H9 (cell line): ENCODE data around the gene CDC42EP4. TPM values are rescaled to one million over a fixed set of nuclear protein-coding genes. Genes with fewer than 3 reads are reported as not detected.

ENCODE experiments used
- DNase-seq: peaks from one replicate; pipeline ENCODE4 v3.0.0-alpha.2; 2017
- H2AFZ ChIP-seq: one replicate; pipeline ENCODE4 v1.6.1; 2013; ENCODE audit warnings: mild to moderate bottlenecking, low read length, control low read depth, moderate library complexity
- H2AK5ac ChIP-seq: 2 replicates; pipeline ENCODE4 v1.6.1; 2013; ENCODE audit warnings: low read length, control low read depth, mixed read lengths; ENCODE audit not compliant: insufficient read length
- H2BK120ac ChIP-seq: one replicate; pipeline ENCODE4 v1.6.1; 2013; ENCODE audit warnings: low read depth, mild to moderate bottlenecking, low read length, control low read depth, inconsistent platforms; ENCODE audit not compliant: poor library complexity, severe bottlenecking
- H2BK12ac ChIP-seq: 2 replicates; pipeline ENCODE4 v1.6.1; 2013; ENCODE audit warnings: low read length, control low read depth, mixed read lengths, low read depth; ENCODE audit not compliant: insufficient read length
- H2BK15ac ChIP-seq: 2 replicates; pipeline ENCODE4 v1.6.1; 2013; ENCODE audit warnings: low read depth, low read length, control low read depth
- H2BK20ac ChIP-seq: one replicate; pipeline ENCODE4 v1.6.1; 2013; ENCODE audit warnings: low read depth, mild to moderate bottlenecking, low read length, control low read depth, inconsistent platforms; ENCODE audit not compliant: poor library complexity, severe bottlenecking
- H2BK5ac ChIP-seq: 2 replicates; pipeline ENCODE4 v1.6.1; 2013; ENCODE audit warnings: low read length, control low read depth, mixed read lengths; ENCODE audit not compliant: insufficient read length
- H3K14ac ChIP-seq: 2 replicates; pipeline ENCODE4 v1.6.1; 2013; ENCODE audit warnings: low read length, control low read depth; ENCODE audit not compliant: insufficient read depth
- H3K18ac ChIP-seq: 2 replicates; pipeline ENCODE4 v1.6.1; 2013; ENCODE audit warnings: low read depth, mild to moderate bottlenecking, mixed read lengths, low read length, control low read depth; ENCODE audit not compliant: insufficient read length
- H3K23ac ChIP-seq: 2 replicates; pipeline ENCODE4 v1.6.1; 2013; ENCODE audit warnings: low read length, control low read depth, mixed read lengths, low read depth; ENCODE audit not compliant: insufficient read length
- H3K23me2 ChIP-seq: 2 replicates; pipeline ENCODE4 v1.6.1; 2013; ENCODE audit warnings: low read depth, mild to moderate bottlenecking, mixed read lengths, low read length, control low read depth; ENCODE audit not compliant: insufficient read length, poor library complexity, severe bottlenecking
- H3K27ac ChIP-seq: 2 replicates; pipeline ENCODE4 v1.5.1; 2013; ENCODE audit warnings: low read length, control low read depth, mixed read lengths, low read depth; ENCODE audit not compliant: insufficient read length
- H3K27me3 ChIP-seq: 2 replicates; pipeline ENCODE4 v1.6.1; 2013; ENCODE audit warnings: low read length, control low read depth, inconsistent platforms; ENCODE audit not compliant: insufficient read depth
- H3K4ac ChIP-seq: 2 replicates; pipeline ENCODE4 v1.6.1; 2013; ENCODE audit warnings: low read depth, mild to moderate bottlenecking, control low read depth, inconsistent platforms, low read length, moderate library complexity
- H3K4me1 ChIP-seq: 2 replicates; pipeline ENCODE4 v1.6.1; 2013; ENCODE audit warnings: low read length, control low read depth, inconsistent platforms; ENCODE audit not compliant: insufficient read depth
- H3K4me2 ChIP-seq: 2 replicates; pipeline ENCODE4 v1.6.1; 2013; ENCODE audit warnings: low read length, control low read depth, mixed read lengths; ENCODE audit not compliant: insufficient read length, insufficient read depth
- H3K56ac ChIP-seq: 2 replicates; pipeline ENCODE4 v1.6.1; 2013; ENCODE audit warnings: low read depth, mild to moderate bottlenecking, mixed read lengths, low read length, control low read depth; ENCODE audit not compliant: insufficient read length
- H3K79me1 ChIP-seq: 2 replicates; pipeline ENCODE4 v1.6.1; 2013; ENCODE audit warnings: low read depth, mild to moderate bottlenecking, moderate library complexity, low read length, control low read depth, inconsistent platforms; ENCODE audit not compliant: insufficient read depth, poor library complexity, severe bottlenecking
- H3K79me2 ChIP-seq: 2 replicates; pipeline ENCODE4 v1.6.1; 2013; ENCODE audit warnings: low read length, control low read depth, inconsistent platforms; ENCODE audit not compliant: insufficient read depth
- H3K9ac ChIP-seq: 2 replicates; pipeline ENCODE4 v1.6.1; 2013; ENCODE audit warnings: low read length, control low read depth, mixed read lengths; ENCODE audit not compliant: insufficient read length; ENCODE audit errors: extremely low read depth
- H3K9me3 ChIP-seq: one replicate; pipeline ENCODE4 v1.6.1; 2013; ENCODE audit warnings: low read depth, low read length, inconsistent platforms; ENCODE audit not compliant: control insufficient read depth
- H3T11ph ChIP-seq: one replicate; pipeline ENCODE4 v1.6.1; 2013; ENCODE audit warnings: mild to moderate bottlenecking, low read length, control low read depth, inconsistent platforms
- H4K20me1 ChIP-seq: one replicate; pipeline ENCODE4 v1.6.1; 2013; ENCODE audit not compliant: control insufficient read depth, insufficient read length, insufficient read depth
- H4K5ac ChIP-seq: 2 replicates; pipeline ENCODE4 v1.6.1; 2013; ENCODE audit warnings: low read depth, mild to moderate bottlenecking, mixed read lengths, low read length, control low read depth; ENCODE audit not compliant: insufficient read length
- H4K8ac ChIP-seq: replicated peaks from 2 replicates; pipeline ENCODE4 v1.6.1; 2013; ENCODE audit warnings: low read length, control low read depth, mixed read lengths, low read depth; ENCODE audit not compliant: insufficient read length
- H4K91ac ChIP-seq: 2 replicates; pipeline ENCODE4 v1.6.1; 2013; ENCODE audit warnings: low read depth, mild to moderate bottlenecking, moderate library complexity, mixed read lengths, low read length, control low read depth; ENCODE audit not compliant: insufficient read length
- H3K27ac Mint-ChIP-seq, 3 experiments: 2 replicates in 2 of 3; 3 replicates in 1 of 3; pipeline ENCODE4 v1.8.0; 2020 to 2021; ENCODE audit warnings: mixed read lengths in 3 of 3, mild to moderate bottlenecking in 1 of 3, moderate library complexity in 1 of 3
- H3K27me3 Mint-ChIP-seq: 2 replicates; pipeline ENCODE4 v1.8.0; 2021; ENCODE audit warnings: low read depth, mild to moderate bottlenecking, moderate library complexity, mixed read lengths
- H3K36me3 Mint-ChIP-seq, 3 experiments: 2 replicates in 2 of 3; 3 replicates in 1 of 3; pipeline ENCODE4 v1.8.0; 2020 to 2021; ENCODE audit warnings: low read depth in 3 of 3, mixed read lengths in 3 of 3; ENCODE audit not compliant: insufficient read depth in 1 of 3
- H3K4me1 Mint-ChIP-seq, 2 experiments: 2 replicates each; pipeline ENCODE4 v1.8.0; 2020; ENCODE audit warnings: mixed read lengths in 2 of 2
- H3K4me3 Mint-ChIP-seq, 2 experiments: 2 replicates in 1 of 2; 3 replicates in 1 of 2; pipeline ENCODE4 v1.8.0; 2020 to 2021; ENCODE audit warnings: mild to moderate bottlenecking in 2 of 2, mixed read lengths in 2 of 2, moderate library complexity in 1 of 2
- H3K9me3 Mint-ChIP-seq, 2 experiments: 2 replicates in 1 of 2; 3 replicates in 1 of 2; pipeline ENCODE4 v1.8.0; 2020; ENCODE audit warnings: mild to moderate bottlenecking in 2 of 2, mixed read lengths in 2 of 2, moderate library complexity in 1 of 2
- WGBS: extraction: QIAGEN DNeasy Blood & Tissue Kit; methylation state at CpG from one replicate; pipeline ENCODE4 v1.1.7; 2013; ENCODE audit warnings: missing lambda C conversion rate, low lambda C conversion rate, mixed read lengths; ENCODE audit not compliant: insufficient read length; ENCODE audit errors: extremely low coverage; 5-methylcytosine and 5-hydroxymethylcytosine counted together
- total RNA-seq: library from RNA; stranded (reverse); gene quantifications from 2 replicates; pipeline ENCODE4 v1.2.1, GENCODE V29; 2021
- TF ChIP-seq, protein P1 (sequence below): fragments of 200-600 bp; sonication (generic); conservative IDR thresholded peaks from 3 replicates; pipeline ENCODE4 v1.8.0; 2021; ENCODE audit warnings: antibody characterized with exemption, mild to moderate bottlenecking

The CDC42EP4 gene
- total RNA-seq, 1 experiment from 2014 or later = 27.1 TPM

DNA sequence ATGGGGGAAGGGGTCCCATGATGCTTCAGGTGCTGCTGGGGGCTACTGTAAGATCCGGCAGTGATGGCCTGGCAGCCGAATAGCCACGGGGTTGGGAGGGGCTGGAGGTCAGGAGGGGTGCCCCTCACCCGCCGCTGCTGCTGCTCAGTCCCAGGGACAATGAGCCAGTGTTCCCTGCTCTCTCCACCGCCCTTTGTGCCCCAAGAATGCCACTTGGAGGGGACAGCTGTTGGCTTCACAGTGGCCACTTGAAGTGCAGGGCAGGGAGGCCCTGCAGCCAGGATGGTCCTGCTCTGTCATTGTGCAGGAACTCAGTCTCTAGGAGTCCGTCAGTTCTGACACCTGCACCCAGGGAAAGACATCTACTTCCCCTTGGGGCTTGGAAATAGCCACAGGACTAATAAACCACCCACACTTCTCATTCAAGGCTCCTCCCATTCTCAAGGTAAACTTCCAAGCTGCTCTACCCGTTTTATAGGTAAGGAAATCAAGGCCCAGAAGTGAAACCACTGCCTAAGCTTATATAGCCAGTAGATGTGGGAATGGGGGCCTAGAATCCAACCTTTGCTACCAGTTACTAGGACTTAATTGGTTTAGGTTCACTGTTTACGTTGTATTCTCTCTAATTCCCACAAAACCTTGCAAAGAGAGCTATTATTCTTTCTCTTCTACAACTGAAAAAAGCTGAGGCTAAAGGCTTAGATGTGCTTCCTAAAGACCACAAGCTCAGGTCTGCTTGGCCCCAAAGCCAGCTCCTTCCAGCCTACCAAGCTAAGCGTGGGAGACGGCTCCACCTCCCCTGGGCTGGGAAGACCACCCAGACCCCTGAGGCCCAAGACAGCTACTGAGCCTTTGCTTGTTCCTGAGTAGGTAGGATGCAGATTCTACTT, 43.9 kb downstream of the CDC42EP4 start:
- H3K79me2 ChIP-seq = no peaks in the 10 kb centered on the region
- no peaks in the 10 kb centered on the region for H3K79me1 ChIP-seq
- no peak overlapping the region for H2BK15ac ChIP-seq
- H3K4me2 ChIP-seq = no peak overlapping the region
- no peak overlapping the region for H2BK5ac ChIP-seq
- H3K27me3 Mint-ChIP-seq = peaks cover 14% of the 10 kb centered on the region
- H3K9me3 ChIP-seq = no peaks in the 10 kb centered on the region
- H3K27ac ChIP-seq = no peak overlapping the region
- no peak overlapping the region for H3K18ac ChIP-seq
- no peak overlapping the region for H3K27ac Mint-ChIP-seq
- H3K36me3 Mint-ChIP-seq = no peaks in the 10 kb centered on the region
- no CpG with 5 or more reads among the region's 11 CpGs for WGBS
- no peak overlapping the region for H2AFZ ChIP-seq
- no peak overlapping the region for H4K8ac ChIP-seq
- no peaks in the 10 kb centered on the region; the same call in 1 of the 2 replicates for H3K27me3 ChIP-seq
- no peak overlapping the region for H3K4ac ChIP-seq
- H3K56ac ChIP-seq = no peak overlapping the region
- H2BK120ac ChIP-seq = no peak overlapping the region
- DNase-seq = no peak
- H4K5ac ChIP-seq = no peak overlapping the region
- H3K14ac ChIP-seq = no peak overlapping the region
- H3K23me2 ChIP-seq = no peaks in the 10 kb centered on the region
- H3K4me1 Mint-ChIP-seq = peaks cover 8 to 9% of the 10 kb centered on the region in 2 experiments
- no peak overlapping the region for H2BK20ac ChIP-seq
- no peak overlapping the region for H3K4me3 Mint-ChIP-seq
- no peak overlapping the region for H2BK12ac ChIP-seq
- no peak overlapping the region for H3K23ac ChIP-seq
- H3K9ac ChIP-seq = no peak overlapping the region
- H4K20me1 ChIP-seq = peaks cover 2% of the 10 kb centered on the region
- no peak overlapping the region for H4K91ac ChIP-seq
- H3K9me3 Mint-ChIP-seq = no peaks in the 10 kb centered on the region
- H3T11ph ChIP-seq = no peak overlapping the region
- TF ChIP-seq, protein P1, sequence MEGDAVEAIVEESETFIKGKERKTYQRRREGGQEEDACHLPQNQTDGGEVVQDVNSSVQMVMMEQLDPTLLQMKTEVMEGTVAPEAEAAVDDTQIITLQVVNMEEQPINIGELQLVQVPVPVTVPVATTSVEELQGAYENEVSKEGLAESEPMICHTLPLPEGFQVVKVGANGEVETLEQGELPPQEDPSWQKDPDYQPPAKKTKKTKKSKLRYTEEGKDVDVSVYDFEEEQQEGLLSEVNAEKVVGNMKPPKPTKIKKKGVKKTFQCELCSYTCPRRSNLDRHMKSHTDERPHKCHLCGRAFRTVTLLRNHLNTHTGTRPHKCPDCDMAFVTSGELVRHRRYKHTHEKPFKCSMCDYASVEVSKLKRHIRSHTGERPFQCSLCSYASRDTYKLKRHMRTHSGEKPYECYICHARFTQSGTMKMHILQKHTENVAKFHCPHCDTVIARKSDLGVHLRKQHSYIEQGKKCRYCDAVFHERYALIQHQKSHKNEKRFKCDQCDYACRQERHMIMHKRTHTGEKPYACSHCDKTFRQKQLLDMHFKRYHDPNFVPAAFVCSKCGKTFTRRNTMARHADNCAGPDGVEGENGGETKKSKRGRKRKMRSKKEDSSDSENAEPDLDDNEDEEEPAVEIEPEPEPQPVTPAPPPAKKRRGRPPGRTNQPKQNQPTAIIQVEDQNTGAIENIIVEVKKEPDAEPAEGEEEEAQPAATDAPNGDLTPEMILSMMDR = no peak
- no peak overlapping the region for H2AK5ac ChIP-seq
- H3K4me1 ChIP-seq = no peaks in the 10 kb centered on the region
